NCI-H345 treated with DMSO at 0.1 percent for 48 hours (cell line): ENCODE results near the gene PLBD2.

ENCODE experiments used
- DNase-seq: peaks from one replicate; lab custom pipeline; 2025; ENCODE audit not compliant: unreplicated experiment; lab: John Stamatoyannopoulos, UW

Gene PLBD2

GRCh38 chr12:113414519-113415038 is 56.2 kb downstream of the PLBD2 start:
- DNase-seq = no peak

- DNase-seq = no peak
Observed at GRCh38 chr12:113416091-113416754, 57.8 kb downstream of the PLBD2 start.

- no peak for DNase-seq
Observed at GRCh38 chr12:113418213-113418879, 60.0 kb downstream of the PLBD2 start.

- DNase-seq = no peak
Observed at GRCh38 chr12:113420996-113421595, 62.7 kb downstream of the PLBD2 start.

- DNase-seq = no peak
Observed at GRCh38 chr12:113422030-113422885, 63.9 kb downstream of the PLBD2 start, which contains the start of gene SDSL. SDSL (plus strand) TSS chr12:113422380; CDS start chr12:113427983, 5,603 bp downstream.

- DNase-seq = no peak
Observed at GRCh38 chr12:113422886-113423669, 64.7 kb downstream of the PLBD2 start.

GRCh38 chr12:113424456-113424855 is 66.1 kb downstream of the PLBD2 start:
- no peak for DNase-seq

GRCh38 chr12:113424915-113425823 is 66.8 kb downstream of the PLBD2 start:
- DNase-seq = peak; percentile 3

- DNase-seq = no peak
Observed at GRCh38 chr12:113425960-113426453, 67.6 kb downstream of the PLBD2 start.

- DNase-seq = no peak
Observed at GRCh38 chr12:113427882-113428281, 69.5 kb downstream of the PLBD2 start.

- no peak for DNase-seq
Observed at GRCh38 chr12:113428482-113428881, 70.1 kb downstream of the PLBD2 start.

- no peak for DNase-seq
Observed at GRCh38 chr12:113432986-113433385, 74.6 kb downstream of the PLBD2 start.

GRCh38 chr12:113435367-113435766 is 77.0 kb downstream of the PLBD2 start:
- no peak for DNase-seq

- DNase-seq = no peak
Observed at GRCh38 chr12:113436586-113436985, 78.2 kb downstream of the PLBD2 start.

- no peak for DNase-seq
Observed at GRCh38 chr12:113436993-113437728, 78.8 kb downstream of the PLBD2 start.

GRCh38 chr12:113437729-113438100 is 79.3 kb downstream of the PLBD2 start:
- DNase-seq = no peak

- DNase-seq = no peak
Observed at GRCh38 chr12:113438523-113439300, 80.3 kb downstream of the PLBD2 start.

GRCh38 chr12:113439301-113439597 is 80.9 kb downstream of the PLBD2 start:
- DNase-seq = no peak
